NCI-H510A (cell line): ENCODE results near the gene LARGE2.

Experiments
- DNase-seq: peaks from one replicate; lab custom pipeline; 2025; lab: John Stamatoyannopoulos, UW

LARGE2 gene

GRCh38 chr11:45917286-45917622, 5.2 kb upstream of the LARGE2 start:
- DNase-seq, result no peak

- DNase-seq, result peak; percentile 79
Measured at GRCh38 chr11:45917623-45918330, 4.7 kb upstream of the LARGE2 start, which contains the start of gene PEX16. Gene PEX16 (minus strand): TSS chr11:45917877. CDS start chr11:45917811, 66 bp downstream.

GRCh38 chr11:45918331-45918941, 4.0 kb upstream of the LARGE2 start:
- no peak for DNase-seq

GRCh38 chr11:45918962-45919675, 3.3 kb upstream of the LARGE2 start:
- DNase-seq, result no peak

- no peak for DNase-seq
Measured at GRCh38 chr11:45919806-45920530, 2.5 kb upstream of the LARGE2 start.

- DNase-seq, result no peak
Measured at GRCh38 chr11:45920531-45921477, 1.7 kb upstream of the LARGE2 start.

GRCh38 chr11:45921561-45922424, 663 bp upstream of the LARGE2 start:
- peak; percentile 59 for DNase-seq

- no peak for DNase-seq
Measured at GRCh38 chr11:45924036-45924915, 1.8 kb downstream of the LARGE2 start.

GRCh38 chr11:45924927-45925326, 2.5 kb downstream of the LARGE2 start:
- no peak for DNase-seq

- no peak for DNase-seq
Measured at GRCh38 chr11:45925550-45925949, 3.1 kb downstream of the LARGE2 start.

- DNase-seq, result no peak
Measured at GRCh38 chr11:45926001-45926401, 3.5 kb downstream of the LARGE2 start.

- DNase-seq, result no peak
Measured at GRCh38 chr11:45926536-45927331, 4.3 kb downstream of the LARGE2 start.

GRCh38 chr11:45927332-45927683, 4.9 kb downstream of the LARGE2 start:
- DNase-seq, result no peak

- DNase-seq, result no peak
Measured at GRCh38 chr11:45927684-45928413, 5.4 kb downstream of the LARGE2 start.

GRCh38 chr11:45928535-45929215, 6.2 kb downstream of the LARGE2 start:
- DNase-seq, result no peak

- no peak for DNase-seq
Measured at GRCh38 chr11:45929486-45930030, 7.1 kb downstream of the LARGE2 start.
